22Rv1 (cell line): ENCODE results near the gene SGPL1.

Experiments used
- ZFX ChIP-seq: fragments of 450-650 bp; IDR thresholded peaks from 2 replicates; pipeline ENCODE4 v1.6.1; 2017; ENCODE audit warnings: antibody characterized with exemption, borderline replicate concordance
- TF ChIP-seq, protein P1 (sequence below): fragments of 450-650 bp; IDR thresholded peaks from 2 replicates; pipeline ENCODE4 v1.5.1; 2017; ENCODE audit warnings: mild to moderate bottlenecking

- TF ChIP-seq, protein P1, sequence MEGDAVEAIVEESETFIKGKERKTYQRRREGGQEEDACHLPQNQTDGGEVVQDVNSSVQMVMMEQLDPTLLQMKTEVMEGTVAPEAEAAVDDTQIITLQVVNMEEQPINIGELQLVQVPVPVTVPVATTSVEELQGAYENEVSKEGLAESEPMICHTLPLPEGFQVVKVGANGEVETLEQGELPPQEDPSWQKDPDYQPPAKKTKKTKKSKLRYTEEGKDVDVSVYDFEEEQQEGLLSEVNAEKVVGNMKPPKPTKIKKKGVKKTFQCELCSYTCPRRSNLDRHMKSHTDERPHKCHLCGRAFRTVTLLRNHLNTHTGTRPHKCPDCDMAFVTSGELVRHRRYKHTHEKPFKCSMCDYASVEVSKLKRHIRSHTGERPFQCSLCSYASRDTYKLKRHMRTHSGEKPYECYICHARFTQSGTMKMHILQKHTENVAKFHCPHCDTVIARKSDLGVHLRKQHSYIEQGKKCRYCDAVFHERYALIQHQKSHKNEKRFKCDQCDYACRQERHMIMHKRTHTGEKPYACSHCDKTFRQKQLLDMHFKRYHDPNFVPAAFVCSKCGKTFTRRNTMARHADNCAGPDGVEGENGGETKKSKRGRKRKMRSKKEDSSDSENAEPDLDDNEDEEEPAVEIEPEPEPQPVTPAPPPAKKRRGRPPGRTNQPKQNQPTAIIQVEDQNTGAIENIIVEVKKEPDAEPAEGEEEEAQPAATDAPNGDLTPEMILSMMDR, result no peak
- TF ChIP-seq ZFX, result no peak
Observed at GRCh38 chr10:70776455-70777005, 39.2 kb upstream of the SGPL1 start.
